Ramos (cell line): ENCODE data around the gene PYROXD2.
"Not testable (repeated sequence)": the region's sequence is repeated elsewhere in the genome, so short reads cannot be mapped to it uniquely, and the experiment has no call there.

Source experiments
- in situ Hi-C: fragments of 300-500 bp; cut with MboI; formaldehyde crosslinking; loops from one replicate; pipeline ENCODE4 v1.14.3; 2022; ENCODE audit warnings: low sequenced_read_pairs; ENCODE audit not compliant: unreplicated experiment

The PYROXD2 gene

DNA sequence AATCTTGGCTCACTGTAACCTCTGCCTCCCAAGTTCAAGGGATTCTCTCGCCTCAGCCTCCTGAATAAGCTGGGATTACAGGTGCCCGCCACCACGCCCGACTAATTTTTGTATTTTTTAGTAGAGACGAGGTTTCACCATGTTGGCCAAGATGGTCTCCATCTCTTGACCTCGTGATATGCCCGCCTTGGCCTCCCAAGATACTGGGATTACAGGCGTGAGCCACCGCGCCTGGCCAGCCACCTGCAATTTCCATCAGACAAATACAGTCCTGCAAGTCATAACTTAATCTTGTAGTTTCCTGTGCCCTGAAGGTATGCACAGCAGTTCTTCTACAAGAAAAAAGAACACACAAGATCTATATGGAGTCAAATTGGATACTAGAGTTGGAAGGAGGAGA, 73.3 kb downstream of the PYROXD2 start:
- in situ Hi-C loops, result not testable (repeated sequence)

DNA sequence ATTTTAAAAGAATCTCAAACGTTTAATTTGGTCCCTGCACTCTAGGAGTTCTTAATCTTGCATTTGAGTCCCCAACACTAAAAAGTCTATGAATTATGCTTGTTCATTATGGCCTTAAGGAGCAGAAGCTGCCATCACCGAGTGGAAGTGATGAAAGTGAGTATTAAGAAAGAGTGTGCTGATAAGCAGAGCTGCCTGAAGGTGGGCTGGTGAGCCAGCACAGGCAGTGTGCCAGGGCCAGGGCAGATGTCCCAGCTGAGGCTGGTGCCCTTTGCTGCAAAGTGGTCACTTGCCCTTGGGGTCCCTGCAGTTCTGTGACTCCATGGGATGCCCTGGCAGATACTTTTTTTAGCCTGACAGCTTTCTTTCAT, 74.1 kb downstream of the PYROXD2 start:
- in situ Hi-C loops, result no loop called here

GRCh38 chr10:98340261-98340939, 74.6 kb downstream of the PYROXD2 start:
- in situ Hi-C loops, result no loop called here

DNA sequence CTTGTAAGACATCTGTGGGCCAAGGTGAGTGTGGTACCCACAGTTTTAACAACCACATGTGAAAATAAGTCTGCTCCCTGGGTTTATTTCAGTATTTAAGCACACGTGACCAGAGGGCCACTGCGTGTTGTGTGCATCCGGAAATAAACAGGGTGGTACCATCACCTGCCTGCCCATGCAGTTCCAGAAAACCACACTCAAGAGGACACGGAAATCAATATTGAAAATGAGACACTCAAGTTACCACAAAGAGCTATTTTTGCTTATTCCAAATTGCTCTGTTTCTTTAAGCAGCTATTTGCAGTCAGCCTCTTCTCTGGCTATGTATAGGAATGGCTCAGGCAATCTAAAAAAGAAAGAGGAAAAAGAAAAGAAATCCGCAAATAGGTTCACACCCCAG, 75.2 kb downstream of the PYROXD2 start:
- in situ Hi-C loops, result no loop called here

GRCh38 chr10:98338896-98339295, 76.1 kb downstream of the PYROXD2 start:
- in situ Hi-C loops, result no loop called here

GRCh38 chr10:98338318-98338717, 76.7 kb downstream of the PYROXD2 start:
- in situ Hi-C loops, result no loop called here

- in situ Hi-C loops, result no loop called here
Measured at GRCh38 chr10:98337484-98337883, 77.5 kb downstream of the PYROXD2 start.
